HG03280 (cell line): Measurements from ENCODE around the gene MYO15A.

Experiments
- ATAC-seq: cut with Tn5 transposase; IDR thresholded peaks from one replicate; pipeline ENCODE4 v1.9.1; 2021; ENCODE audit warnings: mild to moderate bottlenecking, moderate library complexity; ENCODE audit not compliant: unreplicated experiment

The MYO15A gene

DNA sequence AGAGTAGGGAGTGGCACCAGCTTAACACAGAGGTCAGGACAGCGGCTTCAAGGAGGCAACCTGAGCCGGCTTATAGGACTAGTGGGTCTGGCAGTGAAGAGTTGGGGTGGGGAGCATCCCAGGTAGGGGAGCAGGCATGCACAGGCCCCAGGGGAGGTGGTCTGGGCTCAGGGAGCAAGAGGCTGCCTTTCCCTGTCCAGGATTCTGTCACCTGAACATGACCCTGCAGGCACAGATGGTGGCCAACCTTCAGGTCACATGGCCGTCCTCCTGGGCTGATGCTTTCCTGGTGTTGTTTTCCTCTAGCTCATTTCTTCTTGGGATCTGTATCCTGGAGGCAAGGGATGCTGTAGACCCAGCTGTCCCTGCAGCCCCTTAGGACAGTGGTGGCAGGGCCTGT is 3.5 kb upstream of the MYO15A start:
- ATAC-seq, result no peak

DNA sequence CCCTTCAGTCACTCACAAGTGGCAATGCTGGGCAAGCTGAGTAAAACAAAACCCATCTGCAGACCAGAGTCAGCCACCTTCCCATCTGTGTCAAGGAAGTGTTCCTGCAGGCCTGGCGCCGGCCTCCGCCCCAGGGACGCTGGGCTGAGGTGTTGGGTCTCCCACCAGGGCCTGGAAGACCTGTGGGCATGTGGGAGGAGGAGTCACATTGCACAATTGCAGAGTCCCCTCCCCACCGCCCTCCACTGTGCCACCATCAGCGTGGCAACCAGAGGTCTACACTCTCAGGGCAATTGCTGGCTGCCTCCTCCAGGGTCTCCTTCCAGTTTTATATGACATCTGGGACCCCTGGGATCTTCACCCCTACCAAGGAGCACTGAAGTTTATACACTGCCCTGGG is 3.0 kb upstream of the MYO15A start:
- no peak for ATAC-seq

DNA sequence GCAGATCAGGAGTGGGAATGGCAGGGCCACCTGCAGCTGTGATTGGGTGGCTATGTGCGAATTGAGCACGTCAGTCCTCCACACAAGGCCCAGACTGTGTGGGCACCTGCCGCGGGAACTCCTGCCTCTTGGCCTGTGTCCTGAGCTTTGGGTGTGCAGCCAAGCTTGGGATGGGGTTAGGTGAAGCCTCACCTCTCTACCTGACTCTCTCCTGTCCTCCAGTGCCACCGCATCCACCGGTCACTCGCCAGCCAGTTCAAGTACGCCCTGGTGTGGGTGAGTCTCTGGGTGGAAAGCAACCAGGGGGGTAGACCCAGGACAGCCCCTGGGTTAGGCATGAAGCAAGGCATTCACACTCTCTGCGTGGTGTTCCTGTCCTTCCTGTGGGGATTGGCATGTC is 2.3 kb upstream of the MYO15A start:
- ATAC-seq, result no peak

DNA sequence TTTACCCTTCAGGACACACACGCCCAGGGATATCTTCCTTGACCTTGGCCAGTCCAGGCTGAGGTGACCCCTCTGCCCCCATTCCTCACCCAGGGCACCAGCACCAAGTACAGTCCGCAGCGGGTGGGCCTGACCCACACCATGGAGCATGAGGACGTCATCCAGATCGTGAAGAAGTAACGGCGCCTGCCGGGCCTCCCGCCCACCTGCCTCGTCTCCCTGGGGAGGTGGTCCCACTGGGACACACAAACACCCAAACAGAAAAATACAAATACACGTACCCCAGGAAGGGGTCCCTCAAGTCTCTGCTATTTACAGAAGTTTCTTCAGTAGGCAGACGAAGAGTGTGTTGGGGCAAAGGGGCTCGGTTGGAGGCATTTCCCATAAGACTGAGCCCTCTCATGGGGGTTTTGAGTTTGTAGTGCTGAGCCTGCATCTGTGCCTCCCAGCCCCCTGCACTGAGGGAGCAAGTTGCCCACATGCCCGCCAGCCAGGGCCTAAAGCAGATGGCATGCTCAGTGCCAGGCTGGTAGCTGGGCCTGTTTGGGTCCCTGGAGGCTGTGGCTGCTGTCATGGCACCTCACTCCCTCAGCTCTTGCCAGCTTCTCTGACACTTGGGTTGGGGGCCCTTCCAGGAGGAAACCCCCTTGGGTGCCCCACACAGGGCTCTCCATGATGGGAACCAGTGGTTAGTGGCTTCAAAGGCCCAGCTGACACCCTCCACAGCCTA is 1.3 kb upstream of the MYO15A start:
- ATAC-seq, result no peak

DNA sequence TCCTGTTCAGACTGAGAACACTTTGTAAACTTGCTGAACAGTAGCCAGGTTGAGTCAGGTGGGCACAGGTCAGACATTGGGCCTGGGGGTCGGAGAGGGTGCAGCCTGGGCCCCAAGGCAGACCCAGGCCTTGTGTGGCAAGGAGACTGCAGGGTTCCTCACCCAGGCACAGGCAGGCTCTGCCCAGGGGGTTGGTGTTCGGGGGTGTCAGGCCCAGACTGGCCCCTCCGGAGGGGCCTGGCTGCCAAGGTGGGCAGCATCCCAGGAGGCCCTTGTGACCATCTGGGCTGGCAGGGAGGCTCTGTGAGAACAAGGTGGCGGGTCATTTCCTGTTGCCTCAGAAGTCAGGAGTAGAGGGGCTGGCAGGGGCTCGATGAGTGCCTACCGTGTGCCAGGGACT is 585 bp upstream of the MYO15A start:
- ATAC-seq, result no peak

DNA sequence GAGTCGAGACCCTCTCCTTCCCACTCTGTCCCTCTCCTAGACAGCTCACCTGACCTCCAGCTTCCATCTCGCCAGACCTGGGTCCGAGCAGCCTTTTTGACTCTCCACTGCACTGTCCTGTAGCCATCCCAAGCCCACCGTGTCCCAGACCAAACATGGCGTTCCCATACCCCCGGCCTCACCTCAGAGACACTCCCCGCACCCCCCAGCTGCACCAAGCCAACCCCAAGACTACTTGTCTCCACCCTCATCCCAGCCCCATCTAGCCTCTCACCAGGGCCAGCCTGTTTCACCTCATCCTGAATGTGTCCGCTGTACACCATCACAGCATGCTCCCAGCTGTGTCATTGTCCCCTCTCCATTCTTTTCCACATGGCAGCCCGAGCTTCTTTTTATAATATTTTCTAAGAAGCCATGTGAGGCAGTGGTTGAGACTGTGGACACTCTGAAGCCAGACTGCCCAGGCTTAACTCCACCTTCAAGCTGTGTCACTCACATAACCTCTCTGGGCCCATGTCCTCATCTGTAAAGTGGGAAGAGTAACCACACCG is 1.5 kb downstream of the MYO15A start:
- no peak for ATAC-seq

DNA sequence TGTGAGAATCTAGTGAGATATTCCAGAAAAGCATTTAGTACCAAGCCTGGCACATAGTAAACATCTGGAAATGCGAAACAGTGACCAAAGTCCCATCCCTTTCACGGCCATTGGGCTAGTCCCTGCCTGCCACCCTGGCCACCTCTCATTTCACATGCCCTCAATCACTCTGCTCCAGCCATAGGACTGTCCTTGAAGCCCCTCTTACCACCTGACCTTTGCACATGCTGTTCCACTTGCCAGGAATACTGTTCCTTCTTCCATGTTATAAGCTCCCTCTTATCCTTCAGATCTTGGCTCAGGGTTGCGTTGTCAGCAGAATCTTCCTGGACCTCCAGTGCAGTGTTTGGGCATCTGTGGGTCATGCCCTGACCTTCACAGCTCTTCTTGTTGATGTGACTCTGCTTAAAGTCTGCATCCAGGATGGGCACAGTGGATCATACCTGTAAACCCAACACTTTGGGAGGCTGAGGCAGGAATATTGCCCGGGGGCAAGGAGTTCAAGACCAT is 2.1 kb downstream of the MYO15A start:
- no peak for ATAC-seq

DNA sequence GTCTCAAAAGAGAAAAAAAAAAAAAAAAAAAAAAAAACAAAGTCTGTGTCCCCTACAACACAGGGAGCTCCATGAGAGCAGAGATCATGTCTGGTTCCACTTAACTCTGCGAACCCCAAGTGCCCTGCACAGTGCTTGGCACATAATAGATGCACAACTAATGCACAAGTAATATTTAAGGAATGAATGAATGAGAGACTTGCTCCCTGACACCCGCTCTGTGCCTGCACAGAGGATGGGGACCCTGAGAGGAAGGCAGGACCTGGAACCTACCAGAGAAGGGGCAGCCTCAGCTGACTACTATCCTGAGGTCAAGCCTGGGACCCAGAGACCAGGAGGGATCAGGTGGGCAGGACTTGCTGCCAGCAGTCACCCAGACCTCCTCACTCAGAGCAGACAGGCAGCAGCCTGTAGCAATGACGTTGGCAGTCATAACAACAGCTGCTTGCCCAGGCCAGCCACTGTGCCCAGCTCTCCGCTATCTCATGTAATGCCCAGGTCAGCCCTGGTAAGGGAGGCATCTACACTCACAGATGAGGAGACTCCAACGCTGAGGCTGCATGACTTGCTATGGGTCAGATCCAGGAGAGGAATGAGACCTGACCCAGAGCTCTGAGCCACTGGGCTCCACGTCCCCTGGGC is 2.9 kb downstream of the MYO15A start:
- ATAC-seq, result no peak

DNA sequence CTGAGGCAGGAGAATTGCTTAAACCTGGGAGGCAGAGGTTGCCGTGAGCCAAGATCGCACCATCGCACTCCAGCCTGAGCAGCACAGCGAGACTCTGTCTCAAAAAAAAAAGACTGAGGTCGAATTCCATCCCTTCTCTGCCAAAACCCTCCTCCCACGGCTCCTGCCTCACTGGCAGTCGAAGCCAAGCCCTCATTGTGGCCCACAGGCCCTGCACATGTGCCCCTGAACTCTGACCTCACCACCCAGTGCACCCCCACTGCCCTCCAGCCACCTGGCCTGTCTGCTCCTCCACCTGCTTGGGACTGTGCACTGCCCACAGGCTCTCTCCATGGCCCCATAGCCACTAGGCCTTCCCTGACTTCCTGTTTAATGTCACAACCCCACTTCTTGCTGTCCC is 7.0 kb downstream of the MYO15A start:
- ATAC-seq, result no peak

DNA sequence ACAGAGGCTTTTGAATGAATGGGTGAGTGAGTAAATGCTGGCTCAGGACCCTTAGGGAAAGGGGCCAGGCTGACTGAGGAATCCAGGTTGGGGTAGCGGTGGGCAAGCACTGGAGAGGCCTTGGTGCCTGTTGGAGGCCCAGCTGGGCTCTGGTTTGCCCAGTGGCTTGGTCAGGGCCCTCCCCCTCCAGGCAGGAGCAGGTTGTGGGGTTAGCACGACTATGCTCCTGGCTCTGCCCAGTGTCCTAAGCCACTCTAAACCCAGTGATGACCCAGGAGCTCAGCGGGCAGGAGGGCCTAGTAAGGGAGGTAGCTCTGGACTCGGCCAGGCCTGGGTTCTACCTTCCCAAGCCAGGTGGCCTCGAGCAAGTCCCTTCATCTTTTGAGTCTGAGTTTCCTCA is 7.5 kb downstream of the MYO15A start:
- ATAC-seq, result no peak

DNA sequence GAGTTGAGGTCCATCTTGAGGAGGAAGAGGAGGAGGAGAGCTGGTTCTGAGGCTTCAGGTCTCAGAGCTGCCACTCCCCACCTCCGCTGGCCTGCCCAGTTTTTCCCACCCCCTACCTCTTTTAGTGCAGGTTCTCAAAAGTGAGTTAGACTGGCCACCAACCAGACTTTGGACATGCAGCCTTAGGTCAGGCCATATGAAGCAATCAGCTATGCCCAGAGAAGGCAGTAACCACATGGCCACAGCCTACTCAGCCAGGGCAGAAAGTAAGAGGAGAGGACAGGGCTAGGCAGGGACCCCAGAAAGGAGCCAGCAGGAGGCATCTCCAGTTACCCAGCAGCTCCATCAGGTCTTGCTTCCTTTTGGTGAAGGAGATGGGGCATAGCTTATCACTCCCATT is 9.0 kb downstream of the MYO15A start:
- no peak for ATAC-seq

DNA sequence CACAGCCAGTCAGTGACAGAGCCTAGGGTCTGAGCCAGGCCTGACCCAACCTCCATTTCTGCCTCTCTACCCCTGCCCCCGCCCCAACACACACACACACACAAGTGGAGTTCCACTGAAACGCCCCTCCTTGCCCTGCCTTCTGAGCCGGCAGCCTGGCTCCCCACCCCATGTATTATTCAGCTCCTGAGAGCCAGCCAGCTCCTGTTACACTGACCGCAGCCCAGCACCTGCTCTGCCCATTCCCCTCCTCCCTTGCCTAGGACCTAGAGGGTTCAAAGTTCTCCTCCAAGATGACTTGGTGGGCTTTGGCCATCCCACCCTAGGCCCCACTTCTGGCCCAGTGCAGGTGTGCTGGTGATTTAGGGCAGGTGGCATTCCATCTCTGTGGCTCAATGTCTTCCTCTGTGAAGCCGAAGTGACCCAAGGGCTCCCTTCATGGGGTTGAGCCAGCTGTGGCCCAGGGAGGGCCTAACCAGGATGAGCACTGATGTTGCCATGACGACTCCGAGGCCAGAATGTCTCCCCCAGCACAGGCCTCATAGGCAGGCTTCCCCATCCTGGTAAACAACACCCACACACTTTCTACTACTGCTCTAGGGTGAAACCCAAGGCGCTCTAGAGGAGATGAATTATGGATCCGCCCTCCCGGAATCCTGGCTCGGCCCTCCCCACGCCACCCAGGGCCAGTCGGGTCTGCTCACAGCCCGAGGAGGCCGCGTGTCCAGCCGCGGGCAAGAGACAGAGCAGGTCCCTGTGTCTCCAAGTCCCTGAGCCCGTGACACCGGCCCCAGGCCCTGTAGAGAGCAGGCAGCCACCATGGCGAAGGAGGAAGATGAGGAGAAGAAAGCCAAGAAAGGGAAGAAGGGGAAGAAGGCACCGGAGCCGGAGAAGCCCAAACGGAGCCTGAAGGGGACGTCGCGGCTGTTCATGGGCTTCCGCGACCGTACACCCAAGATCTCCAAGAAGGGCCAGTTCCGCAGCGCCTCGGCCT is 9.7 kb downstream of the MYO15A start:
- no peak for ATAC-seq

DNA sequence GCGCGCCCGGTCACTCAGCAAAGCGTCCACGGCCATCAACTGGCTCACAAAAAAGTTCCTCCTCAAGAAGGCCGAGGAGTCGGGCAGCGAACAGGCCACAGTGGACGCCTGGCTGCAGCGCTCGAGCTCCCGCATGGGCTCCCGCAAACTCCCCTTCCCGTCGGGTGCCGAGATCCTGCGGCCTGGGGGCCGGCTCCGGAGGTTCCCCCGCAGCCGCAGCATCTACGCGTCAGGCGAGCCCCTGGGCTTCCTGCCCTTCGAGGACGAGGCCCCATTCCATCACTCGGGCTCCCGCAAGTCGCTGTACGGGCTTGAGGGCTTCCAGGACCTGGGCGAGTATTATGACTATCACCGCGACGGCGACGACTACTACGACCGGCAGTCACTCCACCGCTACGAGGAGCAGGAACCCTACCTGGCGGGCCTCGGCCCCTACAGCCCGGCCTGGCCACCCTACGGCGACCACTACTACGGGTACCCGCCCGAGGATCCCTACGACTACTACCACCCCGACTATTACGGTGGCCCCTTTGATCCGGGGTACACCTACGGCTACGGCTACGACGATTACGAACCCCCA is 10.7 kb downstream of the MYO15A start:
- no peak for ATAC-seq

DNA sequence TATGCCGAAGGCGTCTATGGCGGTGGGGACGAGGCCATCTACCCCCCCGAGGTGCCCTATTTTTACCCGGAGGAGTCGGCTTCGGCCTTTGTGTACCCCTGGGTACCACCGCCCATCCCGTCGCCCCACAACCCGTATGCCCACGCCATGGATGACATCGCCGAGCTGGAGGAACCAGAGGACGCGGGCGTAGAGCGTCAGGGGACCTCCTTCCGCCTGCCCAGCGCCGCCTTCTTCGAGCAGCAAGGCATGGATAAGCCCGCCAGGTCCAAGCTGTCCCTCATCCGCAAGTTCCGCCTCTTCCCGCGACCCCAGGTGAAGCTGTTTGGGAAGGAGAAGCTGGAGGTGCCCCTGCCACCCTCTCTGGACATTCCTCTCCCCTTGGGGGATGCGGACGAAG is 11.4 kb downstream of the MYO15A start:
- no peak for ATAC-seq

DNA sequence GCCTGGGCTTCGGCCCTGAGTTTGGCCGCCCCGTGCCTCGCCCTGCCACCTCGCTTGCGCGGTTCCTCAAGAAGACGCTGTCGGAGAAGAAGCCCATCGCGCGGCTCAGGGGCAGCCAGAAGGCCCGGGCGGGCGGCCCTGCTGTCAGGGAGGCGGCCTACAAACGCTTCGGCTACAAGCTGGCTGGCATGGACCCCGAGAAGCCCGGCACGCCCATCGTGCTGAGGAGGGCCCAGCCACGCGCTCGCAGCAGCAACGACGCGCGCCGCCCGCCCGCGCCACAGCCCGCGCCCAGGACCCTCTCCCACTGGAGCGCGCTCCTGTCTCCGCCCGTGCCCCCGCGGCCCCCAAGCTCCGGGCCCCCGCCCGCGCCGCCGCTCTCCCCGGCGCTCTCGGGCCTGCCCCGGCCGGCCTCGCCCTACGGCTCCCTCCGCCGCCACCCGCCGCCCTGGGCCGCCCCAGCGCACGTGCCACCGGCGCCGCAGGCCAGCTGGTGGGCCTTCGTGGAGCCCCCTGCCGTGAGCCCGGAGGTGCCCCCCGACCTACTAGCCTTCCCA is 12.0 kb downstream of the MYO15A start:
- no peak for ATAC-seq

DNA sequence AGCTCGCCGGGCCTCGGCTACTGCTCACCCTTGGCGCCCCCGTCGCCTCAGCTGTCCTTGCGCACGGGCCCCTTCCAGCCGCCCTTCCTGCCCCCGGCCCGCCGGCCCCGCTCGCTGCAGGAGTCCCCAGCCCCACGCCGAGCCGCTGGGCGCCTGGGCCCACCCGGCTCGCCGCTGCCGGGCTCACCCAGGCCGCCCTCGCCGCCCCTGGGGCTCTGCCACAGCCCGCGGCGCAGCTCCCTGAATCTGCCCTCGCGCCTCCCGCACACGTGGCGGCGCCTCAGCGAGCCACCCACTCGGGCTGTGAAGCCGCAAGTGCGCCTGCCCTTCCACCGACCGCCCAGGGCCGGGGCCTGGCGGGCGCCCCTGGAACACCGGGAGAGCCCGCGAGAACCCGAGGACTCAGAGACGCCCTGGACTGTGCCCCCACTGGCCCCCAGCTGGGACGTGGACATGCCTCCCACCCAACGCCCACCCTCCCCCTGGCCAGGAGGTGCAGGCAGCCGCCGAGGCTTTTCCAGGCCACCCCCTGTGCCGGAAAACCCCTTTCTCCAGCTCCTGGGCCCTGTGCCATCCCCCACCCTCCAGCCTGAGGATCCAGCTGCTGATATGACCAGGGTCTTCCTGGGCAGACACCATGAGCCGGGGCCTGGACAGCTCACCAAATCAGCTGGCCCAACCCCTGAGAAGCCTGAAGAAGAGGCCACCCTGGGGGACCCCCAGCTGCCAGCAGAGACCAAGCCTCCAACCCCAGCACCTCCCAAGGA is 12.8 kb downstream of the MYO15A start:
- ATAC-seq, result no peak

DNA sequence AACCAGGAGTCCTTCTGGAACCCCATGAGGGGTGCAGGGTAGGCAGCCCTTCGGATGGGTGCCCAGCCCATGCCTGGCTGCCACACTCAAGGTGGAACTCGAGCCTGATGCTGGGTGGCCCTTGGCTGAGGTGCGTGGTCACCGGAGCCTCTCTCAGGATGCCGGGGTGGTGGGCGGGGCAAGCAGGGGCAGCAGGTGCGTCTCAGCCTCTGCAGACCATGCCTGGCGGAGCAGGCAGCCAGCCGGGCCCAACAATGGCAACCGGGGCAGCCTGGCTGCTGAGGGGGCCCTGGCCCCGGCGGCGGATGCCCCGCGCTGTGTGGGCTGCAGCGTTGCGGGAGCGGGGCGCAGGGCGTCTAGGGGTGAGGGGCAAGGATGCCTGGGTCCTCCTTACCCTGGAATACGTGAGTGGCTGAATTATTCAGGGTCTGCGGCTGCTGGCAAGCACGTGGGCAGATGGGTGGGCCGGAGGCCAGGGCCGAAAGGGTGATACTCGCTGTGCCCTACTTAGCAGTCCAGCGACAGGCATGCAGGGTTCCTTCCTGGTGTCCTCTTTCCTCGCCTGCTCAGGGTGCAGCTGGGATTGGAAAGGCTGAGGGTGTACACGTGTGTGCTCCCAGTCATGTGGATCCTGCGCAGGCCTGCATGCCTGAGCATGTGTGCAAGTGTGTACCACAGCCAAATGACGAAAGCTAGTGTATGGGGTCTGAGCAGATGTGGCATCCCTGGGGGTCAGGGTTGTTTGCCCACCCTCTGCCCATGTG is 14.6 kb downstream of the MYO15A start:
- ATAC-seq, result no peak

DNA sequence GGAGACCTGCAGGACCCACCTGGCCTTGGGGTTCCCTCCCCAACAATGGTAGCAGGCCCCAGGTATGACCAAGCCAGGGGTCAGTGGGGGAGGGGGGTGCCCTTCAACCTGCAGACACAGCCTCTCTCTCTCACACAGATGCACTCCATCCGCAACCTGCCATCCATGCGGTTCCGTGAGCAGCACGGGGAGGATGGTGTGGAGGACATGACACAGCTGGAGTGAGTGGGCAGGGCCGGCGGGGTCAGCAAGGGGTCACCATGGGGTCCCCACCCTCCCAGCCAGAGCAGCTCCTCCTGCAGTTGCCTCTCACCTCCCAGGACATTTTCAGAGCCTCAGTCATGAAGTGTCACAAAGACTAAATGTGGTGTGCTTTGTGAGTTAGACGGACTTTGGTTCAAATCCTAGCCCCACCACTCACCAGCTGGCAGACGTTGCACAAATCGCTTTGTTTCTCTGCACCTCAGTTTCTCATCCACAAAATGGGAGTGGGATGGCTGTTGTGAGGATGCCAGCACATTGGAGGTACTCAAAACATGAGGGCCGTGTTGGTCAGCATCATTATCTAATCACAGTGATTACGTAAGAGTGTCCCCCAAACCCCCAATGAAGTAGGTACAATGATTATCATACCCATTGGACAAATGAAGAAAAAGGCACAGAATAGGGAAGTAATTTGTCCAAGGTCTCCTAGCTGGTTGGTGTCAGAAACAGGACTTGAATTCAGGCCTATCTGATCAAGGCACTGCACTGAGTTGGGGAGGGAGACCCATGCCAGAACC is 16.0 kb downstream of the MYO15A start:
- ATAC-seq, result no peak
